Activated CD4-positive, alpha-beta T cell treated with anti-CD3 and anti-CD28 coated beads, Interleukin-2, amount 10 ng/mL, durations not matched to agents 24 days and 14 days (primary cell): ENCODE measurements around the gene CKLF. TPM values are rescaled to one million over a fixed set of nuclear protein-coding genes. Genes with fewer than 3 reads are reported as not detected.

Source experiments
- DNase-seq: peaks from one replicate; pipeline ENCODE4 v3.0.0; 2022
- H3K27ac Mint-ChIP-seq: one replicate; pipeline ENCODE4 v1.8.0; 2022; ENCODE audit warnings: mild to moderate bottlenecking, mixed read lengths
- H3K27me3 Mint-ChIP-seq: one replicate; pipeline ENCODE4 v1.8.0; 2022; ENCODE audit warnings: mixed read lengths
- H3K36me3 Mint-ChIP-seq: one replicate; pipeline ENCODE4 v1.8.0; 2022; ENCODE audit warnings: low read depth, mild to moderate bottlenecking, mixed read lengths
- H3K4me1 Mint-ChIP-seq: one replicate; pipeline ENCODE4 v1.8.0; 2021; ENCODE audit warnings: mixed read lengths
- H3K4me3 Mint-ChIP-seq: one replicate; pipeline ENCODE4 v1.8.0; 2022; ENCODE audit warnings: mild to moderate bottlenecking, moderate library complexity, mixed read lengths
- H3K9me3 Mint-ChIP-seq: one replicate; pipeline ENCODE4 v1.8.0; 2021; ENCODE audit warnings: mixed read lengths
- intact Hi-C: fragments of 100-400 bp; cut with micrococcal nuclease; formaldehyde crosslinking; loops from one replicate; pipeline ENCODE4 v1.15.1; 2023
- total RNA-seq: library from RNA; stranded (reverse); gene quantifications from 2 replicates; pipeline ENCODE4 v1.2.3, GENCODE V29; 2022

CKLF gene
- total RNA-seq, 1 donor from 2014 or later = 146 TPM

DNA sequence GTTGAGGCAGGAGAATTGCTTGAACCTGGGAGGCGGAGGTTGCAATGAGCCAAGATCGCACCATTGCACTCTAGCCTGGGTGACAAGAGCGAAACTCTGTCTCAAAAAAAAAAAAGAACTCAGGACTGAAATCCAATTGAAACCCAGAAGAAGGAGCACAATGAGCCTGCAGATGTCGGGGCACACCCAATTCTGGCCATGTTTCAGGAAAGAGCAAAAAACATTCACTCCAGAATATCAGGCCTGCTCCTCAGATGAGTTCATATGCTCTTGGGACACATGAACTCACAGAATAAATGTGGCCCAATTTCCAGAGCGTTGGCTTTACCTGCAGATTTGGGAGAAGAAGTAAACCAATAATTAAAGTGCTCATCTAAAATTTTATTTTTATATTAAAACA lies 23.9 kb downstream of the CKLF start:
- Mint-ChIP-seq H3K27ac (no peak overlapping the region), H3K9me3 (no peaks in the 10 kb centered on the region), H3K4me1 (peaks cover 18% of the 10 kb centered on the region), H3K27me3 (peaks cover 31% of the 10 kb centered on the region), H3K36me3 (peaks cover 34% of the 10 kb centered on the region), H3K4me3 (no peak overlapping the region)
- no peak for DNase-seq
- intact Hi-C loops = no loop called here

DNA sequence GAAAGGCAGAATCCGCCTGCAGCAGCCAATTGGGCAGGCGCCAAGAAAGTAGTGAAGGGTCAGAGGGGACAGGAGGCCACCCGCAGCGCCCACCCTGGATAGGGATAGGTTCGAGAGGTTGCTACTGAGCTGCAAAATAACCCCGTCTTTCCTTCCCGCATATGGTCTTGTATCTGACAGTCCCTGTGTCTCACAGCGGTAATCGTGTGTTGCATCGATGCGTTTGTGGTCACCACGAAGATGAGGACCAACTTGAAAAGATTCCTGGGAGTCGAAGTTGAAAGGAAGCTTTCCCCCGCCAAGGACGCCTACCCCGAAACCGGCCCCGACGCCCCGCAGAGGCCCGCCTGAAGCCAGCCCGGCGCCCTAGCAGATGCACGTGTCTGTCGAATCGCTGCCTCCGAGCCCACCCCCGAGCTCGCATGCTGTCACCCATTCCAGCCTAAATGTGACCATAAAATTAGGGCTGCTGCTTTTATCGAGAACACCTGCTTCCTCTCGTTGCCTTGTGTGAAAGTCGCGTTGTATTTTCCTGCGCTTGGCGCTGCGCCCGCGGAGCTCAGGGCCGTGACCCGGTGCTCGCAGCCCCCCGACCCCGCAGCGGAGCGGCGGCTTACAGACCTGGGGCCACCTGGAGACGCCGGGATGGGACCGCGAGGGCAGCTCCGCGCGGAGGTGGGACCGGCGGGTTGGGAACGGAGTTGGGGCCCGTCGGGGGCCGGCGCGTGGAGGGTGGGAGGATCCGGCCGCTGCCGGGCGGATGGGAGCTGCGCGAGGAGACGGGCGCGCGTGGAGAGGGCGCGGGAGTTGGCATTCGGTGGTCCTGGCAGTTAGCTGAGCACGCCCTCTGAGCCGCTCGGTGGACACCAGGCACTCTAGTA lies 26.5 kb downstream of the CKLF start, which contains the start of gene CMTM2:
Gene CMTM2 (plus strand): TSS at position 813 of the 881 bp plus-strand sequence. CDS start 145 bp downstream, outside the sequence.
- H3K36me3 Mint-ChIP-seq = peaks cover 28% of the 10 kb centered on the region

DNA sequence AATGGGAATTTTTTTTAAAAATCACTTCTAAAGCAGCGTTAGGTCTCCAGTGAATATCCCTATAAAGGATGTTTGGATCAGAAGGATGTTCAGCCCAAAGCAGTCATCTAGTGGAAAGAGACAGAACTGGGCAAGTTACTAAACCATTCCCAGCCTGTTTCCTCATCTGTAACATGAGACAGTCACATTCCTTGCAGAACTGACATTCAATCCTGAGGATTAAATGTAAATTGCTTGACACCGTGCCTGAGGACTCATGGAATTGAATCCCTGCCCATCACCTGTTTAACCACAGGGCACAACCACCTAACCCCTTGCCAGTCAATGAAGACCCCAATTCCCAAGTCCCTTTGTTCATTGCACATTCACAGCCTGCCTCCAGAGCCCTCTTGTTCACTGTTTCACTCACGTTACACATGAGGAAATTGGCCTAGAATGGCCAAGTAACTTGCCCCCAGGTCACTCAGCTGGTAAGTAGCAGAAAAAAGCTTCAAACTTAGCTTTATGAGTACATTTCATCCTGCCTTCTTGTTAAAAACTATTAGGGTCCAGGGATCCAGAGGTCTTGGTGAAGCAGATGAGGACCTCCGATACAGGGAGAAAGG lies 28.3 kb downstream of the CKLF start:
- Mint-ChIP-seq H3K27me3 (peaks cover 31% of the 10 kb centered on the region), H3K36me3 (peaks cover 25% of the 10 kb centered on the region), H3K9me3 (no peaks in the 10 kb centered on the region), H3K4me3 (no peak overlapping the region), H3K27ac (no peak overlapping the region), H3K4me1 (peaks cover 20% of the 10 kb centered on the region)
- intact Hi-C loops = no loop called here
- DNase-seq = no peak

More for the DNA sequence above, 26.5 kb downstream of the CKLF start, which contains the start of gene CMTM2:
- Mint-ChIP-seq H3K27me3 (peaks cover 31% of the 10 kb centered on the region), H3K4me1 (peaks cover 18% of the 10 kb centered on the region), H3K27ac (no peak within 1 kb of the TSS), H3K9me3 (no peaks in the 10 kb centered on the region), H3K4me3 (peak within 1 kb of the TSS; percentile 39)
- intact Hi-C loops = no loop called here
- no peak for DNase-seq

DNA sequence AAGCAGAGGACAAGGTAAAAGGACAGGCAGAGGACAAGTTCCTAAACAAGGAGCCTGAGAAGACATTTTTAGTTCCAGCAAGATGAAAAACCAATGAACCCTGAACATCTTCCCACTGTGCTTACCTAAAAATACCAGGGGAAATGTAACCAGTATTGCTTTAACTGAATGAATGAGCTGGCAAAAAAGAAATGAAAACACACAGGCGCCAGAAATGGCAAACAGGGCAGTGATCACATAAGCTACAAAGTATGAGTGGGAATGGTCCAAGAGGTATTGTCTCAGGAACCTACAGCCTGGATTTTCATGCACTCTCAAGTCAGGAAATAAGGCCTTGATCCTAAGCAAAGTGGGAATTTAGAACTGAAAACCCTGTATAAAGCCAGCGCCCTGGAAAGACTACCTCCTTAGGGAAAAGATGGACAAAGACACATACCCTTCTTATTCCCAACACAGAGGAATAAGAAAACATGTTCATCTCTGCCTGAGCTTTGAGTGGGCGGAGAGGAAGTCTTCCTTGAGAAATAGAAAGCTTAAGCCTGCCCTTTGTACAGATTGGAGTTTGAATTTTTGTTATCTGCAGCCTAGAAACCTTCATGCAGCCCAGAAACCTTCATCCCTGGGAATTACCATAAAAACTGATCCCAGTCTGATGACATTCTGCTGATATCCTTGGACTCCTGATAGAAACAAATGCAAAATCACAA lies 29.0 kb downstream of the CKLF start:
- H3K4me1 Mint-ChIP-seq = peaks cover 23% of the 10 kb centered on the region
- H3K27me3 Mint-ChIP-seq = peaks cover 31% of the 10 kb centered on the region
- H3K36me3 Mint-ChIP-seq = peaks cover 23% of the 10 kb centered on the region
- intact Hi-C loops = no loop called here
- H3K4me3 Mint-ChIP-seq = no peak overlapping the region
- no peak for DNase-seq
- H3K9me3 Mint-ChIP-seq = no peaks in the 10 kb centered on the region
- H3K27ac Mint-ChIP-seq = no peak overlapping the region

DNA sequence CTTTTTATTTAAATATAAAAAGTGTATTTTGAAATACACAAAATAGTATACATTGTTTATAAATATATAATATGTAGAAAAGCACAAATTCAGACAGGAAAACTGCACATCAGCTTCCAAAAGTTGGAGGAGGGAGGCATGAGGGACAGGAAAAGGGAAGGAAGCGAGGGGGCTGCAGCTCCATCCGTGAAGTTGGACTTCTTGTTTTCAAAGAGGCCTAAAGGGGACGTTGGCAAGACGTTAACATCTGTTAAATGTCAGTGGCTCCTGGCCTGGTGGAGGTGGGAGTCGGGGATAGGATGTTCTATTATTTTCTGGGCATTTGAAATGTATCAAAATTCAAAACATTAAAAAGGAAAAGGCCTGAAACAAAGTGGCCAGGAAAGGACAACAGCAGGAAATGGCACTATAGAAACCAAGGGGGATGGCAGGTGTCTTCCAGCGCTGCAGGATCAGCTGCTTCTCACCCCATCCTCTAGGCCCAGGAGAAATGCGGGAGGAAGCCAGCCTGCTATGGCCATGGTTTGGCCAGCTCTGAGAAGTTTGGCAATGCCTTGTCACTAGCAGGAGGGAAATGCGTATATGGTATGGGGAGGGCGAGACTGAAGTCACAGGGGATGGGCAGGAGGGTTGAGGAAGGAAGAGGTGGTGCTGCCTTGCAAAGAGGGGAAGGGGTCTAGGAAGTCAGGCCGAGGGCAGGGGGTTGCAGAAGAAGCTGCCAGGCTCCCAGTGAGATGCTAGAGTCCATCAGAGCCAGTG lies 33.3 kb downstream of the CKLF start:
- no peak for DNase-seq
- Mint-ChIP-seq H3K27me3 (no peaks in the 10 kb centered on the region), H3K4me3 (peak overlapping the region; percentile 14), H3K9me3 (no peaks in the 10 kb centered on the region), H3K36me3 (peaks cover 7% of the 10 kb centered on the region), H3K4me1 (peaks cover 43% of the 10 kb centered on the region), H3K27ac (peak overlapping the region; percentile 18)
- intact Hi-C loops = no loop called here

DNA sequence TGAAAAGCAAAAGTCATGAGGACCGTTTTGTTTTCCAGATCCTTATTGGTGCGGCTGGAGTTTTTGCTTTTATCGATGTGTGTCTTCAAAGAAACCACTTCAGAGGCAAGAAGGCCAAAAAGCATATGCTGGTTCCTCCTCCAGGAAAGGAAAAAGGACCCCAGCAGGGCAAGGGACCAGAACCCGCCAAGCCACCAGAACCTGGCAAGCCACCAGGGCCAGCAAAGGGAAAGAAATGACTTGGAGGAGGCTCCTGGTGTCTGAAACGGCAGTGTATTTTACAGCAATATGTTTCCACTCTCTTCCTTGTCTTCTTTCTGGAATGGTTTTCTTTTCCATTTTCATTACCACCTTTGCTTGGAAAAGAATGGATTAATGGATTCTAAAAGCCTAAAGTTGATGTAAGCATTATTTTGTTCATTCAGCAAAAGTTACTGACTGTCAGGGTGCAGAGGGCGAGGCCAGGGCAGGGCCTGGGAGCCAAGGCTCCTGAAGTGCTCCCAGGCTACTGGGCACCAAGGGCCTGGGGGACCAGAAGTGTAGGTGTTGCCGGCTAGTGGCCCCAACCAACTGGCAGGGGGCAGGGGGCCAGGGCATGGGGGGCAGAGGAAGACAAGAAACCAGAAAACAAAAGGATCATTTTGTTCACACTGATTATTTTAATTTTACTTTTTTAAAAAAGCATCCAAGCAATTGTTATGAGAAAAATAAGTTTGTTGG lies 35.7 kb downstream of the CKLF start:
- intact Hi-C loops = loop anchor here (2.0 kb wide), 1 partner anchor 35 kb away; the partner anchor contains the start of gene CKLF
- Mint-ChIP-seq H3K36me3 (peaks cover 2% of the 10 kb centered on the region), H3K27me3 (no peaks in the 10 kb centered on the region), H3K4me3 (peak overlapping the region; percentile 64), H3K9me3 (no peaks in the 10 kb centered on the region), H3K27ac (peak overlapping the region; percentile 2), H3K4me1 (peaks cover 34% of the 10 kb centered on the region)
- DNase-seq = peak; percentile 62

DNA sequence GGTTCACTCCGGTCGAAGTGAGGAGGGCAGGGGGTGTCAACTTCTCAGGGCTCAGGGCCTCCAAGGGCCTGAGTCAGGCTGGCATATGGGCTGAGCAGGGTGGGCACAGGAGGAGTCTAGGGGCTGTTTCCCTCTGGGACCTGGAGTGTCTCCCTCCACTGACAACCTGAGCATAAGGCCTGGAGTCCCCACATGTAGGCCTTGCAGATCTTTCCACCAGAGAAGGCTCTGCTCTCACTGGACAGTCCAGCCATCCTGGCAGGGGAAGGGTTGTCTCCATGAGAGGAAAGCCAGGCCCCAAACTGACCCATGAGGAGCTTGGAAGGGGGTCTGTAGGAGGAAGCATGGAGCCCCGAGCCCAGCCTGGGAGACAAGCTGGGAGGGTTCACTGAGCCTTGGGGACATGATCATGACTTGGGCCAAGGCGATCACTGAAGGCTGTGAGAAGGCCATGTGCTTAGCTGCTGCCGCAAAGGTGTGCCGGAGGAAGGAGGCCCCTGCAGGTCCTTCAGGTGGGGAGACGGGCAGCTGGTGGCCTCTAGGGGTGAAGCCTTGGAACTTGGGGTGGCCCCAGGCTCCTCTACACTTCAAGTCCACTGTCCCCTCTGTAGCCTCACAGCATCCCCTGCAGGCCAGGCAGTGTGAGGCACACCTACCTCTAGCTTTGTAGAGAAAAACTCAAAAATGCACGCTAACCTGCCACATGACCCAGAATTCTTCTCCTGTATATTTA lies 36.8 kb downstream of the CKLF start:
- H3K4me1 Mint-ChIP-seq = peaks cover 34% of the 10 kb centered on the region
- intact Hi-C loops = loop anchor here (1.0 to 2.0 kb wide), 3 partner anchors 36 to 183 kb away; partner anchors contain the start of gene CKLF
- no peaks in the 10 kb centered on the region for H3K27me3 Mint-ChIP-seq
- H3K36me3 Mint-ChIP-seq = peaks cover 2% of the 10 kb centered on the region
- H3K9me3 Mint-ChIP-seq = no peaks in the 10 kb centered on the region
- H3K27ac Mint-ChIP-seq = peak overlapping the region; percentile 56
- H3K4me3 Mint-ChIP-seq = peak overlapping the region; percentile 76
- DNase-seq = peak; percentile 89

DNA sequence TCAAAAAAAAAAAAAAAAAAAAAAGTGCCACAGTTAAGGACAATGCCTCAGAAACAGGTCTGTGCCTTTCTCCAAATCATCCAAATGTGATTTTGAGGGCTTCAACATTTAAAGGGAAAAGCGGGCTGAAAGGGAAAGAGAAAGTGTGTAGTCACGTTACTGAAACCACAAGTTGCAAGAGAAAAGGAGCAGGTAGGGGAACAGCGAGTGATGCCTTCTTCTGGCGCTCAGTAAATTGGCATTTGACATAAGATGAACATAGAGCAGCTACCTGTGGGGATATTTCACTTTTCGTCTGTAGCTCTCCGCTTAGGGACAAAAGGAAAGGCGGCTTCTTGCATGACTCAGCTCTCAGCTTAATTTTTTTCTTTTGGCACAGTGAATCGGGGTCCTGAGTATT lies 37.9 kb downstream of the CKLF start:
- Mint-ChIP-seq H3K9me3 (no peaks in the 10 kb centered on the region), H3K27ac (peak overlapping the region; percentile 63), H3K36me3 (no peaks in the 10 kb centered on the region), H3K4me3 (peak overlapping the region; percentile 76), H3K4me1 (peaks cover 39% of the 10 kb centered on the region), H3K27me3 (no peaks in the 10 kb centered on the region)
- intact Hi-C loops = loop anchor here (1.0 kb wide), 2 partner anchors 14 to 26 kb away; partner anchors contain the start of gene CMTM3
- peak; percentile 86 for DNase-seq

DNA sequence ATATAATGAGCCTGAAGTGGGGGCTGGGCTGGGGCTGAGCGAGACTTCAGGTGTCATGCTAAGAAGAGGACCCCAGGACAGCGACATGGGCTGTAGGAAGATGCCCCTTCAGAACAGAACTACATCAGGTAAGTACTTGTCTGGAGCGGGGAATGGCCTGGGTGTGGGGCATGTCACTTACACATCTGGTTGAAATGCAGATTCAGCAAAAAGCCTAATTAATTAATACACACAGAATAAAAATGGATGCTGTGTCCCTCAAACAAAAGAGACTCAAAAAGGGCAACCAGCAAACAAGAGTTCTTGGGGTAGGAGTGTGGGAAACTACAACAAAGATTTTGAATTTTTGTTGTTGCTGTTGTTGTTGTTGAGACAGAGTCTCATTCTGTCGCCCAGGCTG lies 38.6 kb downstream of the CKLF start:
- intact Hi-C loops = no loop called here
- Mint-ChIP-seq H3K27ac (no peak overlapping the region), H3K4me1 (peaks cover 34% of the 10 kb centered on the region)

DNA sequence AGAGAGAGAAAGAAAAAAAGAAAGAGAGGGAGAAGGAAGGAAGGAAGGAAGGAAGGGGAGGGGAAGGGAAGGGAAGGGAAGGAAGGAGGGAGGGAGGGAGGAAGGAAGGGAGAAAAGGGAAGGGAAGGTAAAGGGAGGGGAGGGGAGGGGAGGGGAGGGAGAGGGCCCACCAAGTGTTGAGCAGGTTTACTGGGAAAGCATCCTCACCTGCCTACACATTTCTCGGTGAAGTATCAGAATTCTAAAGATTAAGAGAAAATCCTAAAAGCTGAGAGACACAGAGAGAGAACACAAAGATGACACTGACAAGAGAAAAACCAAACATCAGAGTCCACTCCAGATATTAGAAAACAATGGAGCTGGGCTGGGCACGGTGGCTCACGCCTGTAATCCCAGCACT lies 39.9 kb downstream of the CKLF start:
- intact Hi-C loops = no loop called here
- Mint-ChIP-seq H3K4me1 (peaks cover 37% of the 10 kb centered on the region), H3K9me3 (no peaks in the 10 kb centered on the region), H3K36me3 (no peaks in the 10 kb centered on the region), H3K27me3 (no peaks in the 10 kb centered on the region), H3K27ac (no peak overlapping the region), H3K4me3 (no peak overlapping the region)
- DNase-seq = no peak

More for the DNA sequence above, 38.6 kb downstream of the CKLF start:
- DNase-seq = no peak
- peak overlapping the region; percentile 76 for H3K4me3 Mint-ChIP-seq
- H3K9me3 Mint-ChIP-seq = no peaks in the 10 kb centered on the region
- H3K27me3 Mint-ChIP-seq = no peaks in the 10 kb centered on the region
- H3K36me3 Mint-ChIP-seq = no peaks in the 10 kb centered on the region

DNA sequence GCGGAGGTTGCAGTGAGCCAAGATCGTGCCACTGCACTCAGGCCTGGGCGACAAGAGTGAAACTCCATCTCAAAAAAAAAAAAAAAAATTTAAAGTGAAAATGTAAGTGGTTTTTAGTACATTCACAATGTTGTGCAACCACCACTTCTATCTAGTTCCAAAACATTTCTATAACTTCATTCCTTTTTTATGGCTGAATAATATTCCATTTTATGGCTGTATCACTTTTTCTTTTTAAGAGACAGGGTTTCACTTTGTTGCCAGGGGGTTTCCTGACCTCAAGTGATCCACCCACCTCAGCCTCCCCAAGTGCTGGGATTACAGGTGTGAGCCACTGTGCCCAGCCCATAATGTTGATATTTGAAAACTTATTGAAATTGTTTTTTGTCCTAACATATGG lies 40.4 kb downstream of the CKLF start:
- H3K36me3 Mint-ChIP-seq = no peaks in the 10 kb centered on the region
- H3K9me3 Mint-ChIP-seq = no peaks in the 10 kb centered on the region
- peaks cover 35% of the 10 kb centered on the region for H3K4me1 Mint-ChIP-seq
- H3K27ac Mint-ChIP-seq = no peak overlapping the region
- H3K4me3 Mint-ChIP-seq = no peak overlapping the region
- no peaks in the 10 kb centered on the region for H3K27me3 Mint-ChIP-seq
- no peak for DNase-seq
- intact Hi-C loops = no loop called here

DNA sequence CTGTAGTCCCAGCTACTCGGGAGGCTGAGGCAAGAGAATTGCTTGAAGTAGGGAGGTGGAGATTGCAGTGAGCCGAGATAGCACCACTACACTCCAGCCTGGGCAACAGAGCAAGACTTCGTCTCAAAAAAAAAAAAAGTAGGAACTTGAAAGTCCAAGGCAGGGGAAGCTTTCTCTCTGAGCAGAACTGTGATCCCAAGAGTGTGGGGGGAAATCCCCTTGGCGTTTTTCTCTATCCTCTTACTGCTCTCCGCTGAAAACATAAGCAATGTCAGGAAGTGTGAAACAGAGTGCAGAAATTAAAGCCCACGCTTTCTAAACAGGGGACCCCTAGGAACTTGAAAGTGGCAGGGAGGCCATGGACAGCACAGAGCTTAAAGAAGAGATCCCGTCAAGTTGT lies 42.4 kb downstream of the CKLF start:
- Mint-ChIP-seq H3K27ac (peak overlapping the region; percentile 49), H3K9me3 (no peaks in the 10 kb centered on the region), H3K4me1 (peaks cover 37% of the 10 kb centered on the region), H3K36me3 (no peaks in the 10 kb centered on the region), H3K4me3 (no peak overlapping the region), H3K27me3 (no peaks in the 10 kb centered on the region)
- no peak for DNase-seq
- intact Hi-C loops = no loop called here
